Astrocyte of the spinal cord (primary cell): ENCODE measurements around the gene BTBD9.

Experiments used
- DNase-seq: peaks from one replicate; pipeline ENCODE4 v3.0.0; 2011; ENCODE audit warnings: low read depth, low spot score
- H3K4me3 ChIP-seq: 2 replicates; pipeline ENCODE4 v1.5.1; 2011; ENCODE audit warnings: low read depth, mild to moderate bottlenecking, low read length, moderate library complexity
- CTCF ChIP-seq: IDR thresholded peaks from 2 replicates; pipeline ENCODE4 v1.5.1; 2012; ENCODE audit warnings: low read depth, mild to moderate bottlenecking, low read length, inconsistent platforms
- in situ Hi-C: cut with HindIII; loops from 2 replicates; pipeline ENCODE4 v1.10.0; 2017; ENCODE audit warnings: low sequenced_read_pairs

BTBD9 gene

GRCh38 chr6:38570750-38571149, 69.0 kb downstream of the BTBD9 start:
- in situ Hi-C loops = no loop called here

GRCh38 chr6:38567436-38567835, 72.3 kb downstream of the BTBD9 start:
- peak; percentile 90 for DNase-seq
- in situ Hi-C loops = no loop called here
- no peak for TF ChIP-seq CTCF
- no peak overlapping the region for H3K4me3 ChIP-seq

More at GRCh38 chr6:38570750-38571149, 69.0 kb downstream of the BTBD9 start:
- peak; percentile 46 for DNase-seq
- no peak overlapping the region for H3K4me3 ChIP-seq
- peak; percentile 50 for TF ChIP-seq CTCF

- in situ Hi-C loops = no loop called here
- no peak for TF ChIP-seq CTCF
- DNase-seq = no peak
- no peak overlapping the region for H3K4me3 ChIP-seq
These were observed 73.3 kb downstream of the BTBD9 start for GRCh38 chr6:38566295-38567030.

- H3K4me3 ChIP-seq = no peak overlapping the region
- no peak for DNase-seq
- in situ Hi-C loops = no loop called here
- no peak for TF ChIP-seq CTCF
These were observed 75.4 kb downstream of the BTBD9 start for GRCh38 chr6:38564301-38564700.

- H3K4me3 ChIP-seq = no peak overlapping the region
- TF ChIP-seq CTCF = no peak
- in situ Hi-C loops = no loop called here
- no peak for DNase-seq
These were observed 84.1 kb downstream of the BTBD9 start for GRCh38 chr6:38555606-38556005.

GRCh38 chr6:38554700-38555413, 84.9 kb downstream of the BTBD9 start:
- H3K4me3 ChIP-seq = no peak overlapping the region
- in situ Hi-C loops = no loop called here
- no peak for TF ChIP-seq CTCF
- peak; percentile 67 for DNase-seq
